GM21786 (cell line): Measurements from ENCODE around the gene SREBF2.

Experiments
- ATAC-seq: cut with Tn5 transposase; IDR thresholded peaks from one replicate; pipeline ENCODE4 v1.9.1; 2021; ENCODE audit not compliant: unreplicated experiment

Gene SREBF2

GRCh38 chr22:41875531-41876270, 42.8 kb downstream of the SREBF2 start:
- ATAC-seq: no peak

DNA sequence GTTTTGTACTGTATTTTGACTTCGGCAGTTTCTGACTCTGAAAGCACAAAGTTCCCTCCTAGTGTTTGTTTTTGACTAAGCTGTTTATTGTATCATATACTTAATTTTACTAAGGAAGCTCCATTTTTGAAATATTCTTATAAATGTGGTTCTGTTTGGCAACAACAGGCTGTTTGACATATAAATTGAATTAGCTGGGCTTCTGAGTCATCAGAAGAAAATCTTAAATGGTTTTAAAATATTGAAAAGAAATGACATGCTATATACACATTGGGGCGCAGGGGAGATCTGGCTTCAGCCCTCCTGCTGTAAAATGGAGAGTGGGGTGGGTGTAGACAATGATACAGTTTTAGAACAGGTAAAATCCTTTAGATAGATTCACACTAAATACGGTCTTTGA, 43.4 kb downstream of the SREBF2 start:
- ATAC-seq: no peak

GRCh38 chr22:41876675-41877074, 43.8 kb downstream of the SREBF2 start:
- ATAC-seq: no peak

- no peak for ATAC-seq
These were observed 47.7 kb downstream of the SREBF2 start for GRCh38 chr22:41880653-41881052.

DNA sequence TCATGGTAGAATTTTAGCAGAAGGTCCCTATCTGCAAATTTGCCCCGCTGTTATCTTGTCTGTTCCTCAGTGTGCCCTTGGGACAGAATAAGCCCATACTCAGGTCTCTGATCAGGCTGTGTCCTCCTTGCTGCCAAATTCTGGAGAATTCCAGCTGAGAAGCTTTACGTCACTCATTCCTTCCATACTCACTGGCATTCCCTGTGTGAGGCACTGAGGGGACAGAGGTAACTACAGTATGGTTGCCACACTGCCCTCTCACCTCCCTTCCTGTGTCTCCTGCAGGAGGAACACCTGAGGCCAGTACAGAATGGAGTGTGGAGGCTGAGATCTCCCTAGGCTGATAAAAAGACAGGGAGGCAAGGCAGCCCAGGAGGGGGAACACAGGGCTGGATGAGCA, 50.5 kb downstream of the SREBF2 start:
- ATAC-seq: no peak

- ATAC-seq: no peak
These were observed 52.2 kb downstream of the SREBF2 start for GRCh38 chr22:41885116-41885515.

DNA sequence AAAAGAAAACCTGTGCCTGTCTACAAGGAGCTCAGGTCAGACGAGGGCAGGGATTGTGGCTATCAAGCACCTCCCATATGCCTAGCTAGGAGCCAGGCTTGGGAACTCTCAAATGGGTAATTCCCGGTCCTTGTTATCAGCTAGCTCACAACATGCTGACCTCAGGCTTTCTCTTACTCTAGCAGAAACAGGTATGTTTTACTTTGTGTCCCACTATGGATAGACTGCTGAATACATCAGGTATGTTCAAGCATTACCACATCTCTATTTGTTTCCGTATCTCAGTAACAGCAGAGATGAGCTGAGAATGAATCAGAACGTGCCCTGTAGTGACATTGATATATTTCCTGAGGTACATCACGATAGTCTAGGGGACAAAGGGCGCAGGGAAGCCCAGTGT, 52.6 kb downstream of the SREBF2 start:
- no peak for ATAC-seq

DNA sequence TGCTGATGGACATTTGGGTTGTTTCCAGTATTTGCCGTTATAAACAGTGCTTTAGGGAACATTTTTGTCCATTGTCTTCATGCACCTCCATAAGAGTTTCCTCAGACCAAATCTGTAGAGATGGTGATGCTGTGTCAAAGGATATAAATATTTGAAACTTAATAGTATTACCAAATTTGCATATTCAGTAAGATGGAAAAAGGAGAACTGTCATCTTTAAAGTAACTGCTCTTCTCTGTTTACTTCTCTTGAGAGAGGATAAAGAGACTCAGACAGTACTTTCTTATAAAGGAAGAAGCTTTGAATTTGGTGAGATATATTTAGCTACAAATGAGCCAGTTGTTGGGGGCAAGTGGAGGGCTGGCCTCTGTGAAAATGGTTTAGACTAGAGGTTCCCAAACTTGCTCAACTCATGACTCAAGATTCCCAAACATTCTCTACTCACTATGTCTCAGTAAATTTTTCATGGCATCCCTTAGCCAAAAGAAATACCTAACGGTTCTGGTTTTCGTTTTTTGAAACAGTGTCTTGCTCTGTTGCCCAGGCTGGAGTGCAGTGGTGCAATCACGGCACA, 55.8 kb downstream of the SREBF2 start:
- no peak for ATAC-seq

DNA sequence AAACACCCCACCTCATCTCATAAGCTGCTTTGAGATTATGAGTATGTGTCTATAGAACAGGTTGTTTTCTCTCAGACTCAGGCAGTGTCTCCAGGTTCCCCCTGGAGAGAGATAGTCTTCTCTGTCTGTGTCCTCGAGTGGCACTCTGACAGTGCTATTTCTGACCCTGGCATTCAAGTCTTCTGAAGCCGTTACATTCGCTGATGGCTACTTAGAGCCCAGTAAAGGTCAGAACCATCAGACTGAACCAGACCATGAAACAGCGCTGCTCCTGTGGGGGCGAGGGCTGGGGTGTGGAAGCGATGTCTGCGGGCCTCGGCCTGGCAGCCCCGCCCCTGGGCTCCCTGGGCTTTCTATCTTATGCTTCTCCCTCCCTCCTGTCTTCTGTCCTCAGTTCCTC, 58.5 kb downstream of the SREBF2 start:
- no peak for ATAC-seq

DNA sequence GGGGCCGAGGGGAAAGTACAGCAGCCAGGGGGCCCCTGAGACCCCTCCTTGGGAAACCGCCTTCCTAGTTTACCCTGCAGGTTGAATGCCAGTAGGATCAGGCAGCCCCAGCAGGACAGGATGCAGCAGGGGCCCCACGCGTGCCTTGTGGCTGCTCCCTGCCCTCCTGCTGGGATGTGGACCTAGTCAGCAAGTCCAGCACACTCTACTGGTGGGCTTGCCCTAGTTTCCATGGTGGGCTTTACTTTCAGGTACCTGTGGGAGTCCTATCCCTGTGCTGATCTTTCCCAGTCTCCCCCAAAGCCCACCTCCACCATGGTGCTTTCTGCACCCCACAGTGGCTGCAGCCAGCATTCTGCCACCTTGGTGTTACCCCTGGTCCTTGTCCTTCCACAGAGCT, 59.8 kb downstream of the SREBF2 start:
- ATAC-seq: no peak

DNA sequence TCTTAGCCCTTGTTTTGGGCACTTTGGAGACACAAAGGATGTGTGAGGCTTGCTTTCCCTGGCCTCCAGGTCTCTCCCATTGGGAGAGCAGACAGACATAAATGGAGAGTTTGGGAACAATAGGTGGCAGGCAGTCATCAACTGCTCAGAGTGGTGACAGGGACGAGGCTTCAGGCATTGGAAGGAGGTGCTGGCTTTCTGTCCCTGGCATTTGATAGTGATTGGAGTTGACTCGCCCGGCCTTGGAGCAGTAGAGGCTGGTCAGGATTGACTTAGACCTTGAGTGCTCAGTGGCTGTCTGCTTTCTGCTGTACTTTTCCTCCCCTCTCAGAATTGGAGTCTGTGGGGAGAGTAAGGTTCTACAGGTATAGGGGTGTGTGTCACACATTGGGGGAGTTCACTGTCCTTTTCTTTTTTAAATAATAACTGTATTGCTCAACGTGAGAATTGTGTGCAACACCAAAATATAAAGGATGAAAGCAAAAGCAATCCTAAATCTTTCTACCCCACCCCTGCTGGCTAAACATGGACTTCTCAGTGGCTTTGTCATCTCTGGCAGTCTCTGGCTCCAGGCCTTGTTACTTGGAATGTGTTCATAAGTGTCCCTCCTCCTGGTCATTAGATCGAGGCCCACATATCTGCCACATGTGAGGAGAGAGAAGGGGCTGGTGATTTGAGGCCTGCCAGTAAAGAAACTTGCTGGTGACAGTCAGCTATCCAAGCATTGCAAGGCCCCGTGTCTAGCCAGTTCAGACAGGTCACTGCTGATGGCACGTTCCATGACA, 60.9 kb downstream of the SREBF2 start:
- ATAC-seq: no peak

DNA sequence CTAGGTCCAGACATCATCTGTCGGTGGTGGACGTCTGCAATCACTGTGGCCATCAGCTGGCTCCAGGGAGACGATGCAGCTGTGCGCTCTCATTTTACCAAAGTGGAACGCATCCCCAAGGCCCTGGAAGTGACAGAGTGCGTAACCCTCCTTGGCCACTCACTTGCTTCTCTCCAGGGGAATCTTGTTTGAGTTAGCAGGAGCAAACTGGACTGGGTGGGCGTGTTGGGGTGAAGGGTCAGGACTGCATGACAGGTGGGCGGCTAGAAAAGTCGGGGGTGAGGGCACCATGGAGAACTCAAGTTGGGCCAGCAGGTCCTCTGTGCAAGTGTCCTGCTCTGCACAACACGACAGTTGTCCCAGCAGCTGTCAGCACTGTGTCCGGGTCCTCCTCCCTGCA, 65.7 kb downstream of the SREBF2 start:
- no peak for ATAC-seq

DNA sequence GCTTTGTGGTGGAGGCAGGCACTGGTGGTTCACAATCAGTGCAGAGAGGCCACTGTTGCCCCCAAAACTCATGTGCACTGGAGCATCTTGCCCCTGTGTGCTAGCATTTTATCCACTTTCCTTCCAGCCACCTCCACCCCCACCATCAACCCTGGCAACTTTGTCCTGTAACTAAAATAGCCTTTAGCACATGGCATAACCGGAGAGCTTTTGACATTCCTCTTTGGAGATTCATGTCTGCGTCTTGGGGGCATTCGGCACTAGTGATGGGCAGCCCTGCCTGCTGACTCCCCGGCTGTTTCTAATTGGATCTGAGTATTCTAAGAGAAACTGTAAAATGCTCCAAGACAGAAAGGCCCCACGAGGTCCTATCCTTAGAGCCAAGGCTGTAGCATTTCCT, 66.2 kb downstream of the SREBF2 start:
- no peak for ATAC-seq

DNA sequence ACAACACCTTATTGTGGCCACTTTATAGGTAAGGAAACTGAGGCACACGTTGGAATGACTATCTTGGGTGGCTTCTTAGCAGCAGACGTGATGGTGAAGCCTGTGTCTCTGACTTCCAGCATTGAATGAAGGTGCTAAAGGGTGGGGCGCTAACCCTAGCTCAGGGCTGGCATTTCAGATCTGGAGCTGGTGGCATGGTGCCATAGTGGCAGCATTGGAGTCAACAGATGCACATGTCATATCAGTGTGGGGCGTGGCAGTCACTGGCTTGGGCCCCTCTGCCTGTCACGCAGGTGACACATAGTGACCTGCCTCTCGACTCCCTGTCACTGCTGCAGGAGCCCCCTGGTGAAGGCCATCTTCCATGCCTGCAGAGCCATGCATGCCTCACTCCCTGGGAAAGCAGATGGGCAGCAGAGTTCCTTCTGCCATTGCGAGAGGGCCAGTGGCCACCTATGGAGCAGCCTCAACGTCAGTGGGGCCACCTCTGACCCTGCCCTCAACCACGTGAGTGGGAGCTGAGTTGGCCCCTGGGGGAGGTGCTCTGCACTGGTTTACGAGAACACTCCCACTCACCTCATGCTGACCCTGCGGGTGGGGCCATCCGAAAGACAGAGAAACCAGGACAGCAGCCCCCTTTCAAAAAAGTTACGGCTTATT, 67.2 kb downstream of the SREBF2 start:
- no peak for ATAC-seq

- ATAC-seq: no peak
These were observed 67.9 kb downstream of the SREBF2 start for GRCh38 chr22:41900652-41901312.

GRCh38 chr22:41902016-41902415, 69.1 kb downstream of the SREBF2 start:
- no peak for ATAC-seq

GRCh38 chr22:41902932-41903421, 70.1 kb downstream of the SREBF2 start:
- ATAC-seq: no peak

GRCh38 chr22:41904450-41905410, 71.8 kb downstream of the SREBF2 start:
- no peak for ATAC-seq

GRCh38 chr22:41905411-41906202, 72.7 kb downstream of the SREBF2 start:
- no peak for ATAC-seq
